ENCODE data around the gene ARHGAP15.

The ARHGAP15 gene

GRCh38 chr2:143218621-143219020 lies 89.4 kb downstream of the ARHGAP15 start:
- no peak overlapping the region for H3K9ac ChIP-seq (ENCODE audit: low read length)
- no peaks in the 10 kb centered on the region for H3K9me2 ChIP-seq (replicated peaks; ENCODE audit: insufficient read depth, low read length)
- no peak overlapping the region for H3K27ac ChIP-seq (ENCODE audit: low read length)
- no peak overlapping the region for H3K4me3 ChIP-seq (ENCODE audit: low read length)
- TF ChIP-seq EZH2phosphoT487 (IDR thresholded peaks at IDR 0.05; ENCODE audit: low read length) (no peak), EZH2 (optimal IDR thresholded peaks at IDR 0.05; ENCODE audit: low read depth, low read length) (no peak), CTCF (IDR thresholded peaks at IDR 0.05; ENCODE audit: low read length) (no peak)
- H3F3A ChIP-seq (ENCODE audit: insufficient read depth, low read length): no peaks in the 10 kb centered on the region
- no peaks in the 10 kb centered on the region for H3K4me1 ChIP-seq (ENCODE audit: low read length)
- no peak overlapping the region for H3K4me2 ChIP-seq (ENCODE audit: low read depth, low read length)
- H3K27me3 ChIP-seq (replicated peaks; ENCODE audit: insufficient read depth, low read length): no peaks in the 10 kb centered on the region
- H2AFZ ChIP-seq (ENCODE audit: low read length): no peak overlapping the region
- no peaks in the 10 kb centered on the region for H3K9me3 ChIP-seq (replicated peaks; ENCODE audit: insufficient read depth, low read length)
- no peaks in the 10 kb centered on the region for H3K79me2 ChIP-seq (ENCODE audit: low read length)
- DNase-seq: no peak
- no peaks in the 10 kb centered on the region for H3K36me3 ChIP-seq (replicated peaks; ENCODE audit: insufficient read depth, low read length)
- no peaks in the 10 kb centered on the region for H4K20me1 ChIP-seq (ENCODE audit: insufficient read depth, low read length)

- H3K9ac ChIP-seq (ENCODE audit: low read length): no peak overlapping the region
- H3K36me3 ChIP-seq (replicated peaks; ENCODE audit: insufficient read depth, low read length): no peaks in the 10 kb centered on the region
- no peak overlapping the region for H3K4me3 ChIP-seq (ENCODE audit: low read length)
- no peak overlapping the region for H2AFZ ChIP-seq (ENCODE audit: low read length)
- no peaks in the 10 kb centered on the region for H3F3A ChIP-seq (ENCODE audit: insufficient read depth, low read length)
- no peaks in the 10 kb centered on the region for H4K20me1 ChIP-seq (ENCODE audit: insufficient read depth, low read length)
- no peaks in the 10 kb centered on the region for H3K4me1 ChIP-seq (ENCODE audit: low read length)
- no peak for TF ChIP-seq EZH2 (optimal IDR thresholded peaks at IDR 0.05; ENCODE audit: low read depth, low read length)
- no peak for TF ChIP-seq EZH2phosphoT487 (IDR thresholded peaks at IDR 0.05; ENCODE audit: low read length)
- TF ChIP-seq CTCF (IDR thresholded peaks at IDR 0.05; ENCODE audit: low read length): no peak
- H3K27ac ChIP-seq (ENCODE audit: low read length): no peak overlapping the region
- no peaks in the 10 kb centered on the region for H3K79me2 ChIP-seq (ENCODE audit: low read length)
- no peak overlapping the region for H3K4me2 ChIP-seq (ENCODE audit: low read depth, low read length)
- no peak for DNase-seq
- H3K9me3 ChIP-seq (replicated peaks; ENCODE audit: insufficient read depth, low read length): no peaks in the 10 kb centered on the region
- H3K27me3 ChIP-seq (replicated peaks; ENCODE audit: insufficient read depth, low read length): no peaks in the 10 kb centered on the region
- no peaks in the 10 kb centered on the region for H3K9me2 ChIP-seq (replicated peaks; ENCODE audit: insufficient read depth, low read length)
Observed at GRCh38 chr2:143219266-143219665, 90.0 kb downstream of the ARHGAP15 start.

DNA sequence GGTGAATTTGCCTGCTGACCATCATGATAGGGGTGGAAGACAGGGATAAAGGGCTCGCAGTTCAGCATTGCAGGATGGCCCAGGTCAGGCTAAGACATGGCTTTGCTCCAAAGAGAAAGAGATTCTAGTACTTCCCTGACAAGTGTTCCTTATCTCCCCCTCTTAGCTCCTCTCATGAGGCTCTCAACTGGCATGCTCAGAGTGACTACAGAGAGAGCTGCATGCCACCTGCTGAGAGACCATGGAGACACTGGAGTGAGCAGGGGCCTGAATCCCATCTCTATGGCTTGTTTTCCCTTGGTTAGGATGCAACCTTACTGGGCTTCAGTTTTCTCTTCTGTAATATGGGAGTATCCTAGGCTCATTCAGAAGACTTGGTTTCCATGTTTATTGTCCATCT lies 94.3 kb downstream of the ARHGAP15 start:
- H3K27me3 ChIP-seq (replicated peaks; ENCODE audit: insufficient read depth, low read length): no peaks in the 10 kb centered on the region
- no peaks in the 10 kb centered on the region for H3K9me2 ChIP-seq (replicated peaks; ENCODE audit: insufficient read depth, low read length)
- no peaks in the 10 kb centered on the region for H3K4me1 ChIP-seq (ENCODE audit: low read length)
- no peak overlapping the region for H3K9ac ChIP-seq (ENCODE audit: low read length)
- no peaks in the 10 kb centered on the region for H3K79me2 ChIP-seq (ENCODE audit: low read length)
- H3K4me2 ChIP-seq (ENCODE audit: low read depth, low read length): no peak overlapping the region
- H3K9me3 ChIP-seq (replicated peaks; ENCODE audit: insufficient read depth, low read length): no peaks in the 10 kb centered on the region
- TF ChIP-seq CTCF (IDR thresholded peaks at IDR 0.05; ENCODE audit: low read length) (no peak), EZH2 (optimal IDR thresholded peaks at IDR 0.05; ENCODE audit: low read depth, low read length) (no peak), EZH2phosphoT487 (IDR thresholded peaks at IDR 0.05; ENCODE audit: low read length) (no peak)
- no peaks in the 10 kb centered on the region for H3K36me3 ChIP-seq (replicated peaks; ENCODE audit: insufficient read depth, low read length)
- H4K20me1 ChIP-seq (ENCODE audit: insufficient read depth, low read length): no peaks in the 10 kb centered on the region
- H3K27ac ChIP-seq (ENCODE audit: low read length): no peak overlapping the region
- DNase-seq: no peak
- H3K4me3 ChIP-seq (ENCODE audit: low read length): no peak overlapping the region
- H2AFZ ChIP-seq (ENCODE audit: low read length): no peak overlapping the region
- H3F3A ChIP-seq (ENCODE audit: insufficient read depth, low read length): no peaks in the 10 kb centered on the region

Measured in MM.1S (cell line).